ENCODE measurements around the gene SLC9A1. TPM values are rescaled to one million over a fixed set of nuclear protein-coding genes. Genes with fewer than 3 reads are reported as not detected.

SLC9A1 gene
- total RNA-seq, 2 experiments from 2014 or later, result 14.2 to 19.0 TPM

DNA sequence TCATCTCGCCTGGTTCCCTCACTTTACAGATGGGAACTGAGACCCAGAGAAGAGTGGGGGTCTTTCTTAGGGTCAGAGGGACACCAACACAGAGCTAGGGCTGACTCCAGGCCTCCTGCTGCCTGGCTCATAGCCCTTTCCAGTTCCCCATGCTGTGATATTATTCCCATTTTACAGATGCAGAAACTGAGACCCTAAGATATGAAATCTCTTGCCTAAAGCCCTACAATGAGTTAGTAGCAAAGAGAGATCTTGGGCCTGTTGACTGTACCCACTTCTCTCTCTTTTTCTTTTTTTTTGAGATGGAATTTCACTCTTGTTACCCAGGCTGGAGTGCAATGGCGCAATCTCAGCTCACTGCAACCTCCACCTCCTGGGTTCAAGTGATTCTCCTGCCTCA is 49.9 kb downstream of the SLC9A1 start:
- POLR2A ChIA-PET, result no interaction called here
- H3K9me3 Mint-ChIP-seq, result no peaks in the 10 kb centered on the region
- no peak overlapping the region for H3K4me3 Mint-ChIP-seq
- no peak for ATAC-seq (ENCODE audit: poor library complexity)
- no peak overlapping the region for H3K27ac Mint-ChIP-seq
- Histone ChIP-seq H3K4me3 (ENCODE audit: low read length) (no peak overlapping the region), H3K36me3 (ENCODE audit: insufficient read depth, low read length) (peaks cover 23% of the 10 kb centered on the region), H3K27ac (ENCODE audit: low read depth in 1 of 2, low read length in 2 of 2) (no peak overlapping the region), H3K4me1 (ENCODE audit: insufficient read depth, low read length) (peaks cover 20% of the 10 kb centered on the region), H3K9me3 (ENCODE audit: control insufficient read depth in 1 of 2, insufficient read depth in 1 of 2, low read length in 2 of 2) (no peaks in the 10 kb centered on the region), H3K27me3 (ENCODE audit: control insufficient read depth in 1 of 2, insufficient read depth in 2 of 2, low read length in 2 of 2) (no peaks in the 10 kb centered on the region)
- H3K4me1 Mint-ChIP-seq (ENCODE audit: low read depth), result peaks cover 4% of the 10 kb centered on the region
- peaks cover 20% of the 10 kb centered on the region for H3K36me3 Mint-ChIP-seq (ENCODE audit: low read depth)
- intact Hi-C loops (cut with DNase I, micrococcal nuclease), result no loop called here
- no peak for DNase-seq
- CTCF ChIA-PET, result no interaction called here
- H3K27me3 Mint-ChIP-seq, result no peaks in the 10 kb centered on the region
- TF ChIP-seq, protein P1, sequence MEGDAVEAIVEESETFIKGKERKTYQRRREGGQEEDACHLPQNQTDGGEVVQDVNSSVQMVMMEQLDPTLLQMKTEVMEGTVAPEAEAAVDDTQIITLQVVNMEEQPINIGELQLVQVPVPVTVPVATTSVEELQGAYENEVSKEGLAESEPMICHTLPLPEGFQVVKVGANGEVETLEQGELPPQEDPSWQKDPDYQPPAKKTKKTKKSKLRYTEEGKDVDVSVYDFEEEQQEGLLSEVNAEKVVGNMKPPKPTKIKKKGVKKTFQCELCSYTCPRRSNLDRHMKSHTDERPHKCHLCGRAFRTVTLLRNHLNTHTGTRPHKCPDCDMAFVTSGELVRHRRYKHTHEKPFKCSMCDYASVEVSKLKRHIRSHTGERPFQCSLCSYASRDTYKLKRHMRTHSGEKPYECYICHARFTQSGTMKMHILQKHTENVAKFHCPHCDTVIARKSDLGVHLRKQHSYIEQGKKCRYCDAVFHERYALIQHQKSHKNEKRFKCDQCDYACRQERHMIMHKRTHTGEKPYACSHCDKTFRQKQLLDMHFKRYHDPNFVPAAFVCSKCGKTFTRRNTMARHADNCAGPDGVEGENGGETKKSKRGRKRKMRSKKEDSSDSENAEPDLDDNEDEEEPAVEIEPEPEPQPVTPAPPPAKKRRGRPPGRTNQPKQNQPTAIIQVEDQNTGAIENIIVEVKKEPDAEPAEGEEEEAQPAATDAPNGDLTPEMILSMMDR (IDR thresholded peaks at IDR 0.05), result no peak

DNA sequence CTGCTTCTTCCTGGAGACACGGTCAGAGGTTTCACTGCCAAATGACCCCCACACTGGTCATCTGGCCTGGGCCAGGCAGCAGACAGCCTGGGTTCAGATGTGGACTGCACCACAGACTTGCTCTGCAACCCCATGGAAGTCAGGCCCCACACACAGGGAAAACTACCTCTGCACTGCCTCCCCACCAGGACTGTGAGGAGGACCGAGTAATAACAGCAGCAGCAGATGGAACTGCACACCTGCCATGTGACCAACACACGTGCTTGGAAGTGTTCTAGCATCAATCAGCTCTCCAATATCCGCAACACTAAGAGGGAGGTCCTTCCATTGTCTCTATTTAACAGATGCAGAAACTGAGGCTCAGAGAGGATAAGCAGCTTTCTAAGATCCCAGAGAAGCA is 51.4 kb downstream of the SLC9A1 start:
- POLR2A ChIA-PET, result interaction anchor here (0.8 to 1.1 kb wide), 2 partner anchors 9 to 51 kb away, joined by 3 to 5 read pairs; partner anchors contain the start of gene SLC9A1
- H3K4me3 Mint-ChIP-seq, result no peak overlapping the region

DNA sequence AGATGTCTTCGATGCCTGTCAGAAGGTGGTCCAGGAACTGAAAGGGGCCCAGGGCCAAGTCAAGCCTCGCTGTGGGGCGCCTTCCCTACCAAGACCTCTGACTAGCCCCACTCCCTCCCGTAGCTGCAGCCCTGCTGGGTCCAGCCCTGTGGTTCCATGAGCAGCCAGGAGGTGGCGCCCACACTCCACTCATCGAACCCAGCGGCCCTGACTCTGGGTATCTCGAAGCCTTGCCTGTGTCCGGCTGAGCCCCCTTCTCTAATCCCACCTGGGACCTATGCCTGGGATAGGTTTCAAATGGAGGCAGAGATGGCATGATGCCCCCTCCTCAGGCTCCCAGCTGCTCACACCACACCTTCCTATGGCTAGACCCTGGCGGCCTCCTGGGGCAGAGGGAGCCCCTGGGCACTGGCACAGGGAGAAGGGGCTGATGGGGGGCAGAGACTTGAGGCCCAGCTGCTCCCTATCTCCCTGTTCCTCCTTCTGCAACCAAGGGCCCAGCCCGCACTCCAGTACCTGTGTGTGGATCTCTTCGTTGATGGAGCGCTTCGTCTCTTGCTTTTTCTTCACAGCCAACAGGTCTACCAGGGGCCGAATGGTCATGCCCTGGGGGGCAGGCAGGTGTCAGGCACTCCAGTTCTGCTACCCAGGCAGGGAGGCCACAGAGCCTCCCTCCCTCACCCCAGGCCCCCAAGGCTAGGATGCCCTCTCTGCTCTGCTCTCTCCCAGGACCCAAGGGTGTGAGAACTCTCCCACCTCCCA is 52.0 kb downstream of the SLC9A1 start:
- Mint-ChIP-seq H3K4me1 (ENCODE audit: low read depth) (no peaks in the 10 kb centered on the region), H3K27ac (no peak overlapping the region), H3K36me3 (ENCODE audit: low read depth) (peaks cover 15% of the 10 kb centered on the region), H3K9me3 (no peaks in the 10 kb centered on the region), H3K27me3 (no peaks in the 10 kb centered on the region), H3K4me3 (no peak overlapping the region)
- DNase-seq (peak; percentile 58 to 89 (median 78)), ATAC-seq (ENCODE audit: poor library complexity) (peak; percentile 92)
- no peaks in the 10 kb centered on the region for H3K27me3 ChIP-seq (ENCODE audit: control insufficient read depth in 1 of 2, insufficient read depth in 2 of 2, low read length in 2 of 2)
- H3K27ac ChIP-seq (ENCODE audit: low read depth in 1 of 2, low read length in 2 of 2), result no peak overlapping the region
- ChIA-PET POLR2A (interaction anchor here (0.5 to 1.2 kb wide), 4 partner anchors 9 to 181 kb away, joined by 3 to 5 read pairs (median 4); partner anchors contain the start of gene SLC9A1), CTCF (interaction anchor here (0.5 to 2.0 kb wide), 10 partner anchors 51 to 533 kb away, joined by 3 to 24 read pairs (median 4); partner anchors contain the start of gene SLC9A1)
- no peak overlapping the region for H3K4me3 ChIP-seq (ENCODE audit: low read length)
- H3K36me3 ChIP-seq (ENCODE audit: insufficient read depth, low read length), result peaks cover 21% of the 10 kb centered on the region
- no peaks in the 10 kb centered on the region for H3K9me3 ChIP-seq (ENCODE audit: control insufficient read depth in 1 of 2, insufficient read depth in 1 of 2, low read length in 2 of 2)
- peaks cover 12% of the 10 kb centered on the region for H3K4me1 ChIP-seq (ENCODE audit: insufficient read depth, low read length)
- intact Hi-C loops (cut with DNase I, micrococcal nuclease), result loop anchor here (1.0 to 5.0 kb wide), 3 partner anchors 96 to 289 kb away; partner anchors contain the start of gene GPR3 (in 1 of the 2)
- TF ChIP-seq, protein P1 (IDR thresholded peaks at IDR 0.05), result peak; percentile 91

More for the DNA sequence above, 51.4 kb downstream of the SLC9A1 start:
- peaks cover 21% of the 10 kb centered on the region for H3K36me3 ChIP-seq (ENCODE audit: insufficient read depth, low read length)
- no peak for ATAC-seq (ENCODE audit: poor library complexity)
- H3K27ac ChIP-seq (ENCODE audit: low read depth in 1 of 2, low read length in 2 of 2), result no peak overlapping the region
- CTCF ChIA-PET, result interaction anchor here (1.4 to 2.0 kb wide), 3 partner anchors 58 to 193 kb away, joined by 4 to 24 read pairs (median 5); no protein-coding TSS in a partner anchor
- H3K4me1 ChIP-seq (ENCODE audit: insufficient read depth, low read length), result peaks cover 12% of the 10 kb centered on the region
- Mint-ChIP-seq H3K27me3 (no peaks in the 10 kb centered on the region), H3K27ac (no peak overlapping the region), H3K9me3 (no peaks in the 10 kb centered on the region), H3K4me1 (ENCODE audit: low read depth) (no peaks in the 10 kb centered on the region), H3K36me3 (ENCODE audit: low read depth) (peaks cover 15% of the 10 kb centered on the region)
- DNase-seq, result no peak
- H3K4me3 ChIP-seq (ENCODE audit: low read length), result no peak overlapping the region
- TF ChIP-seq, protein P1 (IDR thresholded peaks at IDR 0.05), result no peak
- no peaks in the 10 kb centered on the region for H3K27me3 ChIP-seq (ENCODE audit: control insufficient read depth in 1 of 2, insufficient read depth in 2 of 2, low read length in 2 of 2)
- no peaks in the 10 kb centered on the region for H3K9me3 ChIP-seq (ENCODE audit: control insufficient read depth in 1 of 2, insufficient read depth in 1 of 2, low read length in 2 of 2)
- intact Hi-C loops (cut with DNase I, micrococcal nuclease), result loop anchor here in 1 of 2 experiments (2.0 to 5.0 kb wide), 2 partner anchors 95 to 289 kb away; partner anchors contain the start of gene GPR3
